HEK293 (cell line): ENCODE results near the gene KCNAB1.

Experiments used
- CTCF ChIA-PET: fragments of 350-600 bp; formaldehyde crosslinking; extraction: SDS; loops from one replicate; lab custom pipeline; 2021; ENCODE audit warnings: antibody characterized with exemption; lab: Yijun Ruan, JAX
- POLR2A ChIA-PET: fragments of 300-600 bp; formaldehyde crosslinking; extraction: SDS; loops from one replicate; lab custom pipeline; 2020; ENCODE audit warnings: antibody characterized with exemption, inconsistent platforms; lab: Yijun Ruan, JAX
- H3K27ac ChIP-seq: fragments of 200-500 bp; sonication (Bioruptor generic); 2 replicates; pipeline ENCODE4 v1.5.1; 2014; ENCODE audit warnings: low read depth, low read length, control low read depth, inconsistent platforms; ENCODE audit errors: extremely low read depth
- H3K36me3 ChIP-seq, 2 experiments: fragments of 200-500 bp in 1 of 2; sonication (Bioruptor generic) in 1 of 2; 1 replicate in 1 of 2; 2 replicates in 1 of 2; pipeline ENCODE4 v1.5.1; 2014 to 2017; ENCODE audit warnings: inconsistent platforms in 2 of 2, low read length in 2 of 2; ENCODE audit not compliant: control insufficient read depth in 2 of 2, insufficient read depth in 1 of 2
- H3K4me1 ChIP-seq: fragments of 200-500 bp; sonication (Bioruptor generic); 2 replicates; pipeline ENCODE4 v1.5.1; 2014; ENCODE audit warnings: mild to moderate bottlenecking, low read length, inconsistent platforms; ENCODE audit not compliant: control insufficient read depth, insufficient read depth
- H3K4me3 ChIP-seq: 2 replicates; pipeline ENCODE4 v1.5.1; 2011; ENCODE audit warnings: low read depth, mild to moderate bottlenecking, control low read depth, low read length, moderate library complexity
- H3K9me3 ChIP-seq: fragments of 200-500 bp; sonication (Bioruptor generic); 2 replicates; pipeline ENCODE4 v1.5.1; 2014; ENCODE audit warnings: low read depth, low read length, inconsistent platforms; ENCODE audit not compliant: control insufficient read depth, insufficient read depth
- CTCF ChIP-seq: fragments of 450-650 bp; formaldehyde crosslinking; IDR thresholded peaks from 2 replicates; pipeline ENCODE4 v1.5.1; 2016; ENCODE audit warnings: missing biosample characterization, missing genetic modification characterization
- GLI2 ChIP-seq: fragments of 450-650 bp; formaldehyde crosslinking; IDR thresholded peaks from 2 replicates; pipeline ENCODE4; 2017; ENCODE audit warnings: missing biosample characterization, missing genetic modification characterization, low read depth, borderline replicate concordance
- HOXA7 ChIP-seq: sonication (generic); formaldehyde crosslinking; IDR thresholded peaks from 2 replicates; pipeline ENCODE4 v1.8.1; 2022; ENCODE audit warnings: missing genetic modification reagents, borderline replicate concordance
- HOXC10 ChIP-seq: sonication (generic); formaldehyde crosslinking; IDR thresholded peaks from 2 replicates; pipeline ENCODE4 v1.8.1; 2023; ENCODE audit warnings: mild to moderate bottlenecking, missing genetic modification reagents
- MEIS1 ChIP-seq: sonication (generic); formaldehyde crosslinking; IDR thresholded peaks from 2 replicates; pipeline ENCODE4 v1.8.1; 2022; ENCODE audit warnings: missing genetic modification reagents, mild to moderate bottlenecking, borderline replicate concordance
- MZF1 ChIP-seq: fragments of 450-650 bp; formaldehyde crosslinking; IDR thresholded peaks from 2 replicates; pipeline ENCODE4 v1.5.1; 2017; ENCODE audit warnings: missing biosample characterization, missing genetic modification characterization, borderline replicate concordance
- OVOL3 ChIP-seq: fragments of 450-650 bp; formaldehyde crosslinking; IDR thresholded peaks from 2 replicates; pipeline ENCODE4 v1.5.1; 2016; ENCODE audit warnings: missing biosample characterization, missing genetic modification characterization
- SP7 ChIP-seq: fragments of 450-650 bp; formaldehyde crosslinking; IDR thresholded peaks from 2 replicates; pipeline ENCODE4 v1.5.1; 2016; ENCODE audit warnings: missing biosample characterization, missing genetic modification characterization
- TRIM28 ChIP-seq: IDR thresholded peaks from 2 replicates; pipeline ENCODE4 v1.6.1; 2011; ENCODE audit warnings: low read length, control low read depth, borderline replicate concordance
- ZFP41 ChIP-seq: fragments of 450-650 bp; formaldehyde crosslinking; IDR thresholded peaks from 2 replicates; pipeline ENCODE4 v1.5.1; 2016; ENCODE audit warnings: missing biosample characterization, missing genetic modification characterization, borderline replicate concordance
- ZNF140 ChIP-seq: fragments of 450-650 bp; formaldehyde crosslinking; IDR thresholded peaks from 2 replicates; pipeline ENCODE4 v1.5.1; 2016; ENCODE audit warnings: missing biosample characterization, missing genetic modification characterization
- ZNF223 ChIP-seq: fragments of 450-650 bp; formaldehyde crosslinking; IDR thresholded peaks from 2 replicates; pipeline ENCODE4 v1.5.1; 2016; ENCODE audit warnings: missing biosample characterization, missing genetic modification characterization
- ZNF280C ChIP-seq: fragments of 450-650 bp; formaldehyde crosslinking; IDR thresholded peaks from 2 replicates; pipeline ENCODE4 v1.5.1; 2016; ENCODE audit warnings: missing biosample characterization, missing genetic modification characterization
- ZNF404 ChIP-seq: fragments of 450-650 bp; formaldehyde crosslinking; IDR thresholded peaks from 2 replicates; pipeline ENCODE4 v1.5.1; 2017; ENCODE audit warnings: missing biosample characterization, missing genetic modification characterization
- ZNF501 ChIP-seq: fragments of 450-650 bp; formaldehyde crosslinking; IDR thresholded peaks from 2 replicates; pipeline ENCODE4 v1.5.1; 2016; ENCODE audit warnings: missing biosample characterization, missing genetic modification characterization
- ZNF530 ChIP-seq: fragments of 450-650 bp; formaldehyde crosslinking; IDR thresholded peaks from 2 replicates; pipeline ENCODE4 v1.5.1; 2016; ENCODE audit warnings: low read depth, missing biosample characterization, missing genetic modification characterization
- ZNF558 ChIP-seq: fragments of 450-650 bp; formaldehyde crosslinking; IDR thresholded peaks from 2 replicates; pipeline ENCODE4 v1.5.1; 2016; ENCODE audit warnings: missing biosample characterization, missing genetic modification characterization
- ZNF600 ChIP-seq: fragments of 450-650 bp; formaldehyde crosslinking; IDR thresholded peaks from 2 replicates; pipeline ENCODE4 v1.5.1; 2016; ENCODE audit warnings: missing biosample characterization, missing genetic modification characterization
- ZNF626 ChIP-seq: fragments of 450-650 bp; sonication (Bioruptor Pico); formaldehyde crosslinking; IDR thresholded peaks from 2 replicates; pipeline ENCODE4 v1.5.1; 2018; ENCODE audit warnings: missing biosample characterization, missing genetic modification characterization, inconsistent platforms
- ZNF768 ChIP-seq: fragments of 450-650 bp; formaldehyde crosslinking; IDR thresholded peaks from 2 replicates; pipeline ENCODE4 v1.5.1; 2018; ENCODE audit warnings: missing biosample characterization, mild to moderate bottlenecking, missing genetic modification characterization
- ZSCAN16 ChIP-seq: fragments of 450-650 bp; formaldehyde crosslinking; IDR thresholded peaks from 2 replicates; pipeline ENCODE4 v1.5.1; 2016; ENCODE audit warnings: missing biosample characterization, missing genetic modification characterization
- TF ChIP-seq, protein P1 (sequence below): fragments of 450-650 bp; formaldehyde crosslinking; IDR thresholded peaks from 2 replicates; pipeline ENCODE4 v1.5.0; 2017; ENCODE audit warnings: missing biosample characterization, missing genetic modification characterization, borderline replicate concordance

Gene KCNAB1

GRCh38 chr3:156547637-156548036, 427.3 kb downstream of the KCNAB1 start:
- H3K36me3 ChIP-seq: peaks cover 0 to 99% of the 10 kb centered on the region in 2 experiments; a peak in 1 of 3 replicates
- TF ChIP-seq ZNF280C (tag by site-specific recombination) (no peak), ZSCAN16 (tag by site-specific recombination) (no peak), TRIM28 (no peak), GLI2 (tag by site-specific recombination) (no peak), ZFP41 (no peak), ZNF530 (tag by site-specific recombination) (no peak), OVOL3 (tag by site-specific recombination) (no peak), ZNF404 (no peak), HOXA7 (CRISPR knock-in tag) (no peak), ZNF501 (tag by site-specific recombination) (no peak), ZNF558 (tag by site-specific recombination) (no peak)
- ChIA-PET POLR2A (no interaction called here), CTCF (interaction anchor here (0.8 to 1.5 kb wide), 2 partner anchors 38 to 590 kb away, joined by 3 to 7 read pairs; no protein-coding TSS in a partner anchor)
- H3K4me1 ChIP-seq: no peaks in the 10 kb centered on the region
- no peaks in the 10 kb centered on the region for H3K9me3 ChIP-seq
- no peak overlapping the region for H3K27ac ChIP-seq
- H3K4me3 ChIP-seq: no peak overlapping the region

GRCh38 chr3:156548041-156548687, 427.8 kb downstream of the KCNAB1 start:
- CTCF ChIA-PET: interaction anchor here (0.7 to 1.5 kb wide), 3 partner anchors 11 to 589 kb away, joined by 3 to 7 read pairs (median 3); no protein-coding TSS in a partner anchor
- Histone ChIP-seq H3K27ac (no peak overlapping the region), H3K9me3 (no peaks in the 10 kb centered on the region), H3K36me3 (peaks cover 0 to 99% of the 10 kb centered on the region in 2 experiments; a peak in 1 of 3 replicates), H3K4me3 (no peak overlapping the region), H3K4me1 (no peaks in the 10 kb centered on the region)
- POLR2A ChIA-PET: no interaction called here
- TF ChIP-seq, protein P1, sequence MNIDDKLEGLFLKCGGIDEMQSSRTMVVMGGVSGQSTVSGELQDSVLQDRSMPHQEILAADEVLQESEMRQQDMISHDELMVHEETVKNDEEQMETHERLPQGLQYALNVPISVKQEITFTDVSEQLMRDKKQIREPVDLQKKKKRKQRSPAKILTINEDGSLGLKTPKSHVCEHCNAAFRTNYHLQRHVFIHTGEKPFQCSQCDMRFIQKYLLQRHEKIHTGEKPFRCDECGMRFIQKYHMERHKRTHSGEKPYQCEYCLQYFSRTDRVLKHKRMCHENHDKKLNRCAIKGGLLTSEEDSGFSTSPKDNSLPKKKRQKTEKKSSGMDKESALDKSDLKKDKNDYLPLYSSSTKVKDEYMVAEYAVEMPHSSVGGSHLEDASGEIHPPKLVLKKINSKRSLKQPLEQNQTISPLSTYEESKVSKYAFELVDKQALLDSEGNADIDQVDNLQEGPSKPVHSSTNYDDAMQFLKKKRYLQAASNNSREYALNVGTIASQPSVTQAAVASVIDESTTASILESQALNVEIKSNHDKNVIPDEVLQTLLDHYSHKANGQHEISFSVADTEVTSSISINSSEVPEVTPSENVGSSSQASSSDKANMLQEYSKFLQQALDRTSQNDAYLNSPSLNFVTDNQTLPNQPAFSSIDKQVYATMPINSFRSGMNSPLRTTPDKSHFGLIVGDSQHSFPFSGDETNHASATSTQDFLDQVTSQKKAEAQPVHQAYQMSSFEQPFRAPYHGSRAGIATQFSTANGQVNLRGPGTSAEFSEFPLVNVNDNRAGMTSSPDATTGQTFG (tag by site-specific recombination): no peak
- TF ChIP-seq ZNF768 (tag by site-specific recombination) (no peak), SP7 (no peak), ZNF626 (tag by site-specific recombination) (no peak), MEIS1 (CRISPR knock-in tag) (no peak), CTCF (tag by site-specific recombination) (no peak), HOXC10 (CRISPR knock-in tag) (no peak), MZF1 (tag by site-specific recombination) (no peak), ZNF600 (tag by site-specific recombination) (no peak), ZNF223 (tag by site-specific recombination) (no peak), ZNF140 (tag by site-specific recombination) (no peak)
